ENCODE data around the gene LTB. TPM values are rescaled to one million over a fixed set of nuclear protein-coding genes. Genes with fewer than 3 reads are reported as not detected.

The LTB gene, protein sequence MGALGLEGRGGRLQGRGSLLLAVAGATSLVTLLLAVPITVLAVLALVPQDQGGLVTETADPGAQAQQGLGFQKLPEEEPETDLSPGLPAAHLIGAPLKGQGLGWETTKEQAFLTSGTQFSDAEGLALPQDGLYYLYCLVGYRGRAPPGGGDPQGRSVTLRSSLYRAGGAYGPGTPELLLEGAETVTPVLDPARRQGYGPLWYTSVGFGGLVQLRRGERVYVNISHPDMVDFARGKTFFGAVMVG
- not detected in 2 replicates for polyA plus RNA-seq (2014; cell fraction: cytosol; rRNA removed)
- polyA plus RNA-seq (2014; cell fraction: nucleus; rRNA removed): not detected in 2 replicates

DNA sequence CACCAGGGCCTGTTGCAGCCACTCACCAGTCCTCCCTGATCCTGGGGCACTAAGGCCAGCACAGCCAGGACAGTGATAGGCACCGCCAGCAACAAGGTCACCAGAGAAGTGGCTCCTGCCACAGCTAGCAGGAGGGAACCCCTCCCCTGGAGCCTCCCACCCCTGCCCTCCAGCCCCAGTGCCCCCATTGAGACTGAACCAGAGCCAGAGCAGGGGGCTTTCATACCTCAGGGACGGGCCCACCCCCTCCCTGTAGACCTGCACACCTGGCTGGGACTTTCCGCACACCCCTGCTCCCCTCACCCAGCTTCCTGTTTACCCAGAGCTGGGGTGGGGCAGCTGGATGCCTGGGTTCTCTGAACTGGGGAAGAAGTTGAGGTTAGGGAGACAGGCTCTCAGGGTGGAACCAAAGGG, at the start of gene LTB:
Gene LTB (minus strand): TSS at position 195 of the 414 bp plus-strand sequence. CDS start 7 bp downstream, at position 188.
- DNase-seq (ENCODE audit: low spot score): no peak

DNA sequence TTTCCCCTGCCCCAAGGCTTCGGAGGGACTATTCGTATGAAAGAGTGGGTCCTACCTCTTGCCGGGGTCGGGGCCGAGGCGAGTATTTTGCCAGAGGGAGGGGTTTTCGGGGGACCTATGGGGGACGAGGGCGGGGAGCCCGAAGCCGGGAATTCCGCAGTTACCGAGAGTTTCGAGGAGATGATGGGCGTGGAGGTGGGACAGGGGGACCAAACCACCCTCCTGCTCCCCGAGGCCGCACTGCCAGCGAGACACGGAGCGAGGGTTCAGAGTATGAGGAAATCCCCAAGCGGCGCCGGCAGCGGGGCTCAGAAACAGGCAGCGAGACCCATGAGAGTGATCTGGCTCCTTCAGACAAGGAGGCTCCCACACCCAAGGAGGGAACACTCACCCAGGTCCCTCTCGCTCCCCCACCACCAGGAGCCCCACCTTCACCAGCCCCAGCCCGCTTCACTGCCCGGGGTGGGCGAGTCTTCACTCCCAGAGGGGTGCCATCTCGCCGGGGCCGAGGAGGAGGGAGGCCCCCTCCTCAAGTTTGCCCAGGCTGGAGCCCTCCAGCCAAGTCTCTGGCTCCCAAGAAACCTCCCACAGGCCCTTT, 49.6 kb upstream of the LTB start:
- DNase-seq (ENCODE audit: low spot score): no peak

DNA sequence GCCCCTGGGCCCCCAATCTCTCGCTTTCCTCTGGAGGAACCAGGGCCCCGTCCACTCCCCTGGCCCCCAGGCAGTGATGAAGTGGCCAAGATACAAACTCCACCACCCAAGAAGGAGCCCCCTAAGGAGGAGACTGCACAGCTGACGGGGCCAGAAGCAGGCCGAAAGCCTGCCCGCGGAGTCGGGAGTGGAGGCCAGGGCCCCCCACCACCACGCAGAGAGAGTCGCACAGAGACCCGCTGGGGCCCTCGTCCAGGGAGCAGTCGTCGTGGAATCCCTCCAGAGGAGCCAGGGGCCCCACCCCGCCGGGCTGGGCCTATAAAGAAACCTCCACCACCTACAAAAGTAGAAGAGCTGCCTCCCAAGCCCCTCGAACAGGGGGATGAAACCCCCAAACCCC, 49.0 kb upstream of the LTB start:
- no peak for DNase-seq (ENCODE audit: low spot score)

DNA sequence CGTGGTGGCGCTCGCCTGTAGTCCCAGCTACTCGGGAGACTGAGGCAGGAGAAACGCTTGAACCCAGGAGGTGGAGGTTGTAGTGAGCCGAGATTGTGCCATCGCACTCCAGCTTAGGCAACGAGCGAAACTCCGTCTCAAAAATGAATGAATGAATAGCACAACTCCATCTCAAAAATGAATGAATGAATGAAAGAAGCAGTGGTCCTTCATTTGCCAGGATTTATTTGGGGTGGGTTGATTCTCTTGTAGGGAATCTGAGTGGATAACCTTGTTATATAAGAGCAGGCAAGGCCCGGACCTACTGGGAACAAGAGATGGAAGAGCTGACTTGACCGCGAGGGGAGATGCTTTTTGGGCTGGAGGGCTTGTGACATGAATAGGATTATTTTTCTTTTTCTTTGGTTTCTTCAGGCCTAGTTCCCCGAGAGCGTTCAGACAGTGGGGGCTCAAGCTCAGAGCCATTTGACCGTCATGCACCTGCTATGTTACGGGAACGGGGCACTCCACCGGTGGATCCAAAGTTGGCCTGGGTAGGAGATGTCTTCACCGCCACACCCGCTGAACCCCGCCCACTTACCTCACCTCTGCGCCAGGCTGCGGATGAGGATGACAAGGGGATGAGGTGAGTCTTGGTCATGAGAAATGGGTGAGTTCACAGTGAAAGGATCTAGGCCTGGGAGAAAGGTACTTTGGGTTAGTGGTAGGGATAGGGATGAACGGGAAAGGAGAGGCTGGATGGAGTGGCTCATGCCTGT, 48.1 kb upstream of the LTB start:
- DNase-seq (ENCODE audit: low spot score): no peak

DNA sequence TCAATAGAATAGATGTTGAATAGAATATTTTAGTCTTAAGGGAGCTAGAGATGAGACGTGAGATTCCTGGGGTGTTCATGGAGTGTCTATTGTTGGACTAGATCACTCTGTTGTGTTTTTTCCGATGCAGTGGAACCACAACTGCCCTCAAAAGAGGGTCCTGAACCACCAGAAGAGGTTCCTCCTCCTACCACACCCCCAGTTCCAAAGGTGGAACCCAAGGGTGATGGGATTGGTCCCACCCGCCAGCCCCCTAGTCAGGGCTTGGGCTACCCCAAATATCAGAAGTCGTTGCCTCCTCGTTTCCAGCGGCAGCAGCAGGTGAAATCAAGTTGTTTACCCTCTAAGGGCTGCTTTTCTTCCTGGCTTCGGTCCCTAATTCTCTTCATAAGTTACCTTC, 46.8 kb upstream of the LTB start:
- DNase-seq (ENCODE audit: low spot score): no peak

DNA sequence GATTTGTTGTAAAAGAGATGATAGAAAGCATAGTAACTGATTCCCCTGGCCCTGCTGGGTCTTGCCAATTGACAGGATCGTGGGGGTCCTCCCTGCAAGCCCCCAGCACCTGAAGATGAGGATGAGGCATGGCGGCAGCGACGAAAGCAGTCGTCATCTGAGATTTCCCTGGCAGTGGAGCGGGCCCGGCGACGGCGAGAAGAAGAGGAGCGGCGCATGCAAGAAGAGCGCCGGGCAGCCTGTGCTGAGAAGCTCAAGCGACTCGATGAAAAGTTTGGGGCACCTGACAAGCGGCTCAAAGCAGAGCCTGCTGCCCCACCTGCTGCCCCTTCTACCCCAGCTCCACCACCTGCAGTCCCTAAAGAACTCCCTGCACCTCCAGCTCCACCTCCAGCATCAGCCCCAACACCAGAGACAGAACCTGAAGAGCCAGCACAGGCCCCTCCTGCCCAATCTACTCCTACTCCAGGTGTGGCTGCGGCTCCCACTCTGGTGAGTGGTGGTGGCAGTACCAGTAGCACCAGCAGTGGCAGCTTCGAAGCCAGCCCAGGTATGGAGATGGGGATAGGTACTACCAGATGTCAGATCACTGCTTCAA, 45.6 kb upstream of the LTB start:
- no peak for DNase-seq (ENCODE audit: low spot score)

DNA sequence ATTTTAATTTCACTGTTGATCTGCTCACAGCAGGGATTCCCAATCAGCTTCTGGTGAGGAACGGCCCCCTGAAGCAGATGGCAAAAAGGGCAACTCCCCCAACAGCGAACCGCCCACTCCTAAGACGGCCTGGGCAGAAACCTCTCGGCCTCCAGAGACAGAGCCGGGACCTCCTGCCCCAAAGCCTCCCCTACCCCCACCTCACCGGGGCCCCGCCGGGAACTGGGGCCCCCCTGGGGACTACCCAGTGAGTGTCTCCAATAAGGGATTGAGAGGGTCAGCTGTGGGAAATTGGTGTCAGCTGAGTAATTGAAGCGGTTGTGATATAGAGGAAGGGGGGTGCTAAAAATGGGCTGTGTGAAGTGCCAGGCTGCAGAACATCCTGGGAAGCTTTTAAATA, 44.7 kb upstream of the LTB start:
- DNase-seq (ENCODE audit: low spot score): no peak

DNA sequence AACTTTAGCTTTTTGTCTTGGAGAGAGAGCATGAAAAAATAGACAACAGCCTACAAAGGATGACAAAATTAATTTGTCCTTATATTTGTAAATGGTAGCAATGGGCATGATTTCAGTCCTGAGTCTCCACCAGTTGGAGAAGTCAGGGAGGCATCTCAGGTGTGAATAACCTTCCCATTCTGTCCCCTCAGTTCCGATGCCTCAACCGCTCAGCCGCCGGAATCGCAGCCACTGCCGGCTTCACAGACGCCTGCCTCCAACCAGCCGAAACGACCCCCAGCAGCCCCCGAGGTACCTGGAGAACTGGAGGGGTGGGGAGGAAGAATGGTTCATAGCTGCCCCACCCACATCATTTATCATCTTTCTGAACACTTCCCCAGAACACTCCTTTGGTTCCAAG, 41.8 kb upstream of the LTB start:
- DNase-seq (ENCODE audit: low spot score): no peak

DNA sequence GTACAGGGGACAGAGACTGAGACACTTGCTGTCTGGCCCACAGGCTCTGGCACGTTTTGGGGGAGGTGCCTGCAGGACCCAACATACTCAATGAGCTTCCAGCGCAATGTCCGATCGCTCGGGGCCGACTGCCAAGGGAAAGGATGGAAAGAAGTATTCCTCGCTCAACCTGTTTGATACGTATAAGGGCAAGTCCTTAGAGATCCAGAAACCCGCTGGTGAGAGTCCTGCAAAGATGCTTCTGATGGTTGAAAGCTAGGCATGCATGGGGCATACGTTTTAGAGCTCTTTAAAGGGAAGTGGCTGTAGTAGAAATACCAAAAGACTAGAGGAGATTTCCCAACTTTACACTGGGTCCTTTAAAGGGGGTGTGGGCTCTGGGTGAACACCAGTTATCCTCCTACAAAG, 40.5 kb upstream of the LTB start:
- no peak for DNase-seq (ENCODE audit: low spot score)

DNA sequence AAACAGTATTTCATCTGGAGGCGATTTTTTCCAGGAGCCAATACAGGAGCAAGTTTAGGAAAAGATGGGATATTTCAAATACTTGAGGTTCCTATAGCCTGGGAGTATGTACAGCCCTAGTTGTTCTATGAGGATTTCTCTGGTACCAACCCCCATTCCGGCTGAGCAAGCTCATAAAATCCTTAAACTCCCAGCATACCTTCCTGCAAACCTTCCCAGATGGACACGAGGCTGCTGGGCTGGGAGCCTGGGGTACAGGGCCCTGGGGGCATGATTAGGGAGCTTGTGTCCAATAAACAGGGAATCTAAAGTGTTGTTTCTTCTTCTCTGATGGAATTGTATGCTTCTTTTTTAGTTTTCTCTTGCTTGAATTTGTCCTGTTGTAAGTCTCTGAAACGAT, 39.8 kb upstream of the LTB start:
- no peak for DNase-seq (ENCODE audit: low spot score)

DNA sequence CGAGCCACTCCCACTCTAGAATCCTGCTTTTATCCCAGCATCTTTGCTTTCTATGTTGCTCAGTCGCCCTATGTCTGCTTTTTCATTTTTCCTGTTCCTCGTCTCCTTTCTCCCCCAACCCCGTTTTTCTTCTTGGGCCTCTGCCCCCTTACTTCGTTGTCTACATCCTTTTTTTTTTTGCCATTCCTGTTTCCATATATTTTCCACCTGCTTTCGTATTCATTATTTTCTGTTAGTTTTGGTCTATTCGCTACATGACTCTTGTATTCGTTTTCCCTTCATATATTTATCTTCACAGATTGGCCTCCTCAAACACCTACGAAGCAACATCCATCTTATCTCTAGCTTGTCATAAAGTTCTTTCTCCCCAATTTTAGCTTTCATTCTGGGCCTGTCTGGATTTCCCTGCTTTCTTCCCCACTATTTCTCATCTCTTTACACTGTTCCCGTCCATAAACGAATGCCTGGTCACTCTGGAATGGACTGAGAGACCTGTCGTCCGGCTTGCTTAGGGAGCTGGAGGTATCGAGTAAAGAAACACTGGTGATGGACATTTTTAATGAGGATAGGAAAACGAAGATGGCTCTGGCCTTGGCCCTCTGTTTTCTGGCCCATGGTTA, 39.2 kb upstream of the LTB start:
- no peak for DNase-seq (ENCODE audit: low spot score)

DNA sequence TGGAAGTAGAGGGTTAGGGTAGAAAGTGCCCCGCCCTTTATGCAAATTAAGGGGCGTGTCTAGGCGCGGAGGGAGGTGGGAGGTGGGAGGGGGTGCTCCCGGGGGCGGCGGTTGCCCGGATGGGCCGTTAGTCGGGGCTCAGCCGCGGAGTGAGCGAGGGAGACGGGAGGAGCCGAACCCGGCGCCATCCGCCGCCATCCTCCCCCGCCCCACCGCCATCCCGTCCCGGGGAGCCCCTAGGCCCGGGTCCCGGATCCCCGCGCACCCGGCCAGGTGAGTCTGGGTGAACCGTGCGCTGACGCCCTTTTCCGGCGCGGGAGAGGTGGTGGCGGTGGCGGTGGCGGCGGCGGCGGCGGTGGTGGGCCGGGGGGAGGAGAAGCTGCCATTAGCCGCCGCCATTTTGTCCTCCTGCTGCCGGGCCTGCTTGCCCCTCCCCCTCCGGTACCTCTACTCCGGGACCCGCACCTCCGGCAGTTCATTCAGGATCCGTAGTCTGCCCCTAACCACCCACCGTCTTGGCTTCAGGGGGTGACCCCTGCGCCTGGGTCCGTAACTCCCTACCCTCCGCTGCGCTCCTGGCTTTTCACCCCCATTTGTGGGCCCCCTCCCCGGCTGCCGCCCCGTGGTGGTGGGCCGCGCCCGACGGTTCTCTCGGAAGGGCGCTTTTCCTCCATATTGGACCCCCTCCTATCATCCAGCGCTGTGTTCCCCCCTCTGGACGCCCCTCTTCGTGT, 38.5 kb upstream of the LTB start, which contains the start of gene PRRC2A:
Gene PRRC2A (plus strand): TSS at position 130 of the 734 bp plus-strand sequence. CDS start 2,075 bp downstream, outside the sequence.
- peak; percentile 87 for DNase-seq (ENCODE audit: low spot score)

DNA sequence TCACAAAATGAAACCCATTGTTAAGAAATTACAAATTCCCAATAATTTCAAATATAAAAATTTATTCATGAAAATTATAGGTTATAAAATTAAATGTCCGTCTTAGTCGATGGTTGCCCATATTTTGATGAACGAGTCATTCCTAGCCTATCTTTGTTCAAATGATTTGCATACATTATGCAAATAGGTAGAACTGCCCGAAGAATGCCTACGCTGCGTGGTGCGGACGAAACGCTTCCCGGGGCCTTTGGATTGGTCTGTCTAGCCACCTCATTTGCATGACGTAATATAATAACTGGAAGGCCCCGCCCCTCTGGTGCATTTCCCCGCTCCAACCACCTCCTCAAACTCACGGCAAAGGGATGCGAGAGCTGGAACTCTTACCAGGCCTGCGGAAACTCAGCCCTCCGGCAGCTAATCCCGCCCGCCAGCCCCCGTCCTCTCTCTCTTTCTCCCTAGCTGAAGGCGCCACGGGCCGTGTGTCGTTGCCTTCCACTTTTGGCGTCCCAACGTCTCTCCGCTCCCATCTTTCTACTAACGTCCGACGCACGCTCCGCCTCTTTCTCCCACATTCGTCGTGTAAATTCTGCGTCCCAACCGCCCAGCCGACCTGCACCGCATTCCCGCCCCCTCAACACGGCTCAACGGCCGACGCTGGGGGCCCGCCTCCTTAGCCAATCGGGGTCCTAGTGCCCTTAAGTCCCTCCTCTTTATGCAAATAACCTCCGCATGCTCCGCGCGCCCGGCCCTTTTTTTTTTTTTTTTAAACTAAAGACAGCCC, 37.8 kb upstream of the LTB start:
- DNase-seq (ENCODE audit: low spot score): peak; percentile 100

DNA sequence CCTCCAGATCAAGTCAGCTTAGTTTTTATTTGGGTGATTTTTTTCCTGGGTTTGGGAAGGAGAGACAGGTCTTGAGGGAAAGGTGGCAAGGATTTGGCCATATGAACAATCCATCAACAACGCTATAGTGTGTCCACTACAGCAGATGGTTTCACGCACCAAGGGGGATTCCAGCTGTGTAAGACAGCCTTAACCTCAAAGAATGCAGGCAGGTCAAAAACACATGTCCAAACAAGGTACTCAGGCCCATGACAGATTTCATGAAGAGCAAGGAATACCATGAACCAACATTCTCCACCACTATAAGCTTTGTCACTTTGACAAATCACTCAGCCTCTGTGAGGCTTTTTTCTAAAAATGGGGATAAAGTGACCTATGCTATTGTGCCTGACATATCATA, 34.8 kb upstream of the LTB start:
- DNase-seq (ENCODE audit: low spot score): no peak

DNA sequence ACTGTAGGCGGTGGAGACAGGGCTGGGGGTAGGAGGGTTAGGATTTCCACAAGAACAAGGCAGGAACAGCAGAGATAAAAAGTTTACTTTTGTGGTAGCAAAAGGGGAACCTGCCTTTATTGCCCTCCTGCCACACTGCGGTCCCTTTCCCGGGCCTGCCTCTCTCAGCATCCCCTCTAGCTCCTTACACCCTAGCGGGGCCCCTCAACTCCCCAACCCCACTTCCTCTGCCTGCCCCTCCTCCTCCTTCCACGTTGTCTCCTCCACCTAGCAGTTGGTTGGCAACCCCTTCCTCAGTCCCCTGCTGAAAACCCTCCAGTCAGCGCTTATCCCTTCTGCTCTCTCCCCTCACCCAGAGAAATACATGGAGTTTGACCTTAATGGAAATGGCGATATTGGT, 33.5 kb upstream of the LTB start:
- DNase-seq (ENCODE audit: low spot score): no peak

DNA sequence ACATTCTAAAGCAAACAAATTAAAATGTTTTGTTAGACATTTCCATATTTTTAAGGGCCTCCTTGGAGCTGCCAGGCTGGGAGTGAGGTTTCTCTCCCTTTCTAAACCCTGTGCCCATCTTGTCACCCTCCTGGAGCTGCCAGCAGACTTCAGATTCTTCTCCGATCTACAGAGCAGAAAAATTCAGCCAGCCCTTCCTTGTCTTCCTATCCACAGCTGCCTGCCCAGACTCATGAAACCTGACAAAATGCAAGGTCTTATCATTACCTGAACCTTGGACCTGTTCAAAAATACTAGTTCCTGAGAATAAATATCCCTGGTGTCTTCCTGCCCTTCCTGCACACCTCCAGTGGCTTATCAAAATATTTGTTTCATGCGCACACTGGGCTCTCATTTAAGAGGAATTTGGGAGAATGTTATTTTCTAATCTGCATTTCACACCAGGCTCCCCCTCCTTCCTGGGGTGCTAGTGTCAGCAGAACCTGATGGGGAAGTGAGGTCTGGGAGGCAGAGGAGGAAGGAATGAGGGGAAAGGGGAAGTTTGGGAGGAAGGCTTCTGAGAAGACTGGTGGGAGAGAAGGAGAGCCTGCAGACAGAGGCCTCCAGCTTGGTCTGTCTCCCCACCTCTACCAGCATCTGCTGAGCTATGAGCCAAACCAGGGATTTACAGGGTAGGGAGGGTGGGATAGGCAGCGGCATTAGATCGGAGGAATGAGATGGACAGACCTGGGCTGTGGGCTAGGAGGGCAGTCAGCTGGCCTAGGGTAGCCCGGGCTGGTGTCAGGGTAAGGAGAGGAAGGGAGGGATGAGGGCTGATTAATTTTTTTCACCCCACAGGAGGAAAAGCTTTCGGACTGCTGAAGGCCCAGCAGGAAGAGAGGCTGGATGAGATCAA, 32.7 kb upstream of the LTB start, which contains the start of gene AIF1:
Gene AIF1 (plus strand): TSS at position 551 of the 895 bp plus-strand sequence. CDS start 96 bp downstream, at position 647.
- no peak for DNase-seq (ENCODE audit: low spot score)

DNA sequence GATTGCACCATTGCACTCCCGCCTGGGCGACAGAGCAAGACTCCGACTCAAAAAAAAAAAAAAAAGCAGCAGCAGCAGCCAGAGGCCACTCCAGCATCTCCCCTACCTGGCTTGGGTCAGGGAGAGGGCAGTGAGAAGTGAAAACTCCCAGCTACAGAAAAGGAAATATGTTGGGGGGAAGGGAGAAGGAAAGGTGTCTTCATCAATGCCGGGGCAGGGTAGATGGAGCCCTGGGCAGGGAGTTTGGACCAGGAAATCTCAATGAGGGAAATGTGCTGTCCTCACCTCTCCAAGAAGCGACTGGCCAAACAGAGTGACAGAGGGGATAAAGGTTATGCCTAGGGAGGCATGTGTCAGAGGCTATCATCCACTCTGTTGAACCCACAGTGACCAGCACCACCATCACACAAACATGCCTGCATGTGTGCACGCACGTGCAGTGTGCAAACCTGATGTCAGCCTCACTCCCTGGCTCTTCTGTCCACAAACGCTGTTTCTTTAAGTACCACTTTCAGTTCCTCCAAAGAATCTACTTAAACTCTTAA, 31.9 kb upstream of the LTB start:
- no peak for DNase-seq (ENCODE audit: low spot score)

DNA sequence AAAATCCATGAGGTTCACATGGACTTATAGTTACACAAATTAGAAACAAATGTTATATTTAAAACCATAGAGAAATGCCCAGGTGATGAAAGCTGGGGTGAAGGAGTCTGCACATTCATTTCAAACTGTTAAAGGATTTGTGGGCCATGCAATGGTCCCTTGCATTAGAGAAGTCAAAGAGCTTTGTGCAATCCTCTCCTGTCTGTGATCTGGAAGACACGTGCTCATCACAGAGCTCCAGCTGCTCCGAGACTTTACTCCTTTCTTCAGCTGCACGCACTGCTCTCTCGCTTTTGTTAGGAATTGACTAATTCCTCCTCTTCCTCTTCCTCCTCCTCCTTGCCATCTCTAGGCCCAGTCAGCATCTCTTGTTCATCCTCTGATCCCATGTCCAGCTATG, 28.7 kb upstream of the LTB start:
- DNase-seq (ENCODE audit: low spot score): no peak
